Measurements from ENCODE around the gene TSPAN4. TPM values are rescaled to one million over a fixed set of nuclear protein-coding genes. Genes with fewer than 3 reads are reported as not detected.

TSPAN4 gene
- total and polyA plus RNA-seq, 10 of the 15 experiments (the other 5 are each of a cell fraction or from before 2014, with no cell fraction given), result 0.37 to 14.0 (median 8.5) TPM; not detected in 1

- TF ChIP-seq SKIL (IDR thresholded peaks at IDR 0.05; ENCODE audit: low read depth, poor library complexity, severe bottlenecking) (no peak), POLR2AphosphoS5 (IDR thresholded peaks at IDR 0.05; ENCODE audit: low read length) (no peak), HSF1 (IDR thresholded peaks at IDR 0.05; ENCODE audit: low read depth, low read length) (no peak), E2F4 (IDR thresholded peaks at IDR 0.05; ENCODE audit: low read depth, low read length) (no peak), EP300 (IDR thresholded peaks at IDR 0.05; ENCODE audit: borderline replicate concordance in 1 of 2, control insufficient read depth in 1 of 2, low read depth in 2 of 2, low read length in 2 of 2) (no peak), NFXL1 (IDR thresholded peaks at IDR 0.05; ENCODE audit: borderline replicate concordance) (no peak), TCF12 (IDR thresholded peaks at IDR 0.05; ENCODE audit: low read depth, low read length) (no peak), WRNIP1 (IDR thresholded peaks at IDR 0.05; ENCODE audit: borderline replicate concordance, low read depth, low read length) (no peak), CBFB (IDR thresholded peaks at IDR 0.05; ENCODE audit: low read depth) (no peak)
These were observed 47.2 kb downstream of the TSPAN4 start (continued) for GRCh38 chr11:889687-890475.
